Lung (tissue), 12 donors: ENCODE results near the gene NOS1. TPM values are rescaled to one million over a fixed set of nuclear protein-coding genes. Genes with fewer than 3 reads are reported as not detected.

Experiments used
- ATAC-seq: fragments of 200-7000 bp; cut with Tn5 transposase; one replicate; pipeline ENCODE4 v1.9.1; 2020; ENCODE audit warnings: moderate number of reproducible peaks; ENCODE audit not compliant: insufficient read depth, low FRiP score
- DNase-seq, 3 donors: peaks; one replicate each; pipeline ENCODE4 v3.0.0-alpha.2; 2013 to 2017
- H3K27ac ChIP-seq, 2 donors: one replicate each; pipeline ENCODE4 v1.5.1; 2013; ENCODE audit warnings: mild to moderate bottlenecking in 2 of 2, moderate library complexity in 2 of 2, control low read depth in 1 of 2, inconsistent platforms in 1 of 2, low read depth in 1 of 2, low read length in 1 of 2
- H3K27me3 ChIP-seq, 3 donors: one replicate each; pipeline ENCODE4 v1.5.1; 2013; ENCODE audit warnings: low read length in 2 of 3; ENCODE audit not compliant: control insufficient read depth in 3 of 3, insufficient read depth in 3 of 3
- H3K36me3 ChIP-seq, 4 donors: one replicate each; pipeline ENCODE4 v1.5.1; 2013; ENCODE audit warnings: low read length in 4 of 4, mild to moderate bottlenecking in 1 of 4, moderate library complexity in 1 of 4; ENCODE audit not compliant: control insufficient read depth in 4 of 4, insufficient read depth in 4 of 4
- H3K4me1 ChIP-seq, 5 donors: one replicate each; pipeline ENCODE4 v1.5.1; 2013; ENCODE audit warnings: low read length in 5 of 5, mild to moderate bottlenecking in 2 of 5, moderate library complexity in 1 of 5; ENCODE audit not compliant: control insufficient read depth in 5 of 5, insufficient read depth in 5 of 5
- H3K4me3 ChIP-seq: one replicate; pipeline ENCODE4 v1.5.1; 2013; ENCODE audit warnings: mild to moderate bottlenecking, control low read depth, moderate library complexity
- H3K9ac ChIP-seq, 2 donors: one replicate each; pipeline ENCODE4 v1.5.1; 2013; ENCODE audit warnings: low read length in 2 of 2, control low read depth in 1 of 2; ENCODE audit not compliant: insufficient read depth in 1 of 2
- H3K9me3 ChIP-seq, 4 donors: one replicate each; pipeline ENCODE4 v1.5.1; 2013; ENCODE audit warnings: low read length in 3 of 4, mild to moderate bottlenecking in 1 of 4, moderate library complexity in 1 of 4; ENCODE audit not compliant: control insufficient read depth in 4 of 4, insufficient read depth in 3 of 4
- CTCF ChIP-seq: IDR thresholded peaks from 2 replicates; pipeline ENCODE4 v1.5.1; 2012; ENCODE audit warnings: mild to moderate bottlenecking; ENCODE audit errors: control extremely low read depth, extremely low read depth
- WGBS, 2 donors: extraction: QIAGEN DNeasy Blood & Tissue Kit; methylation state at CpG; one replicate each; pipeline ENCODE4 v1.1.7; 2013; 5-methylcytosine and 5-hydroxymethylcytosine counted together
- polyA plus RNA-seq, 2 donors: library from polyadenylated mRNA; stranded (reverse); fragments of 200-250 nt; gene quantifications; one replicate each; pipeline ENCODE4 v1.2.1, GENCODE V29; 2013
- total RNA-seq, 2 donors: library from RNA; depleted of rRNA in 1 of 2; stranded (reverse); fragments of >200 nt in 1 of 2; gene quantifications; one replicate each; pipeline ENCODE4 v1.2.1, GENCODE V29; 2014 to 2021
- donor health status: control.
- donor health status: control.
- donor health status: Bipolar disorder and iron deficiency.
- donor health status: healthy.
- donor health status: DM: yes; HTN: yes; CAD: no.

NOS1 gene
- total and polyA plus RNA-seq, 4 donors: 0.25 to 2.4 (median 0.74) TPM

- H3K4me3 ChIP-seq: no peak overlapping the region
- ATAC-seq (no peak), DNase-seq (no peak)
- no peak overlapping the region for H3K9ac ChIP-seq
- no peaks in the 10 kb centered on the region for H3K36me3 ChIP-seq
- TF ChIP-seq CTCF: no peak
- no peak overlapping the region for H3K27ac ChIP-seq
- H3K4me1 ChIP-seq: no peaks in the 10 kb centered on the region
- WGBS, 2 donors: 46 to 69% methylated on average over 1 of the region's 1 CpG
- H3K9me3 ChIP-seq: peaks cover 0 to 6% (median 0%) of the 10 kb centered on the region in 4 donors
- peaks cover 0 to 10% (median 0%) of the 10 kb centered on the region in 3 donors for H3K27me3 ChIP-seq
These were observed 39.0 kb downstream of the NOS1 start for GRCh38 chr12:117322428-117322827.

GRCh38 chr12:117321572-117321971, 39.9 kb downstream of the NOS1 start:
- Histone ChIP-seq H3K9me3 (peaks cover 0 to 6% (median 0%) of the 10 kb centered on the region in 4 donors), H3K9ac (no peak overlapping the region), H3K36me3 (no peaks in the 10 kb centered on the region), H3K4me1 (no peaks in the 10 kb centered on the region), H3K27me3 (peaks cover 0 to 10% (median 0%) of the 10 kb centered on the region in 3 donors), H3K4me3 (no peak overlapping the region), H3K27ac (no peak overlapping the region)
- DNase-seq: no peak
- TF ChIP-seq CTCF: no peak
- WGBS, 2 donors: 73 to 77% methylated on average over 4 of the region's 4 CpGs
- no peak for ATAC-seq

GRCh38 chr12:117318591-117318990, 42.8 kb downstream of the NOS1 start:
- ATAC-seq (no peak), DNase-seq (no peak)
- Histone ChIP-seq H3K27ac (no peak overlapping the region), H3K9ac (no peak overlapping the region), H3K36me3 (no peaks in the 10 kb centered on the region), H3K4me3 (no peak overlapping the region), H3K27me3 (peaks cover 0 to 10% (median 0%) of the 10 kb centered on the region in 3 donors), H3K9me3 (peaks cover 0 to 11% (median 0%) of the 10 kb centered on the region in 4 donors), H3K4me1 (no peaks in the 10 kb centered on the region)
- 71 to 86% methylated on average over 9 of the region's 9 CpGs for WGBS, 2 donors
- TF ChIP-seq CTCF: no peak

GRCh38 chr12:117316336-117316735, 45.1 kb downstream of the NOS1 start:
- peaks cover 0 to 11% (median 0%) of the 10 kb centered on the region in 4 donors for H3K9me3 ChIP-seq
- no peaks in the 10 kb centered on the region for H3K4me1 ChIP-seq
- no peak for ATAC-seq
- H3K36me3 ChIP-seq: no peaks in the 10 kb centered on the region
- no peaks in the 10 kb centered on the region for H3K27me3 ChIP-seq
- no peak overlapping the region for H3K4me3 ChIP-seq
- DNase-seq: no peak
- TF ChIP-seq CTCF: no peak
- H3K9ac ChIP-seq: no peak overlapping the region
- no peak overlapping the region for H3K27ac ChIP-seq
- 78 to 82% methylated on average over 6 of the region's 6 CpGs for WGBS, 2 donors
